Transverse colon (tissue), 4 donors: Measurements from ENCODE around the gene ECI1. TPM values are rescaled to one million over a fixed set of nuclear protein-coding genes. Genes with fewer than 3 reads are reported as not detected.

Source experiments
- DNase-seq: peaks from one replicate; pipeline ENCODE4 v3.0.0-alpha.2; 2019
- H3K27ac ChIP-seq, 4 donors: fragments of 200-600 bp; sonication (generic); 2 replicates each; pipeline ENCODE4 v1.5.1; 2016 to 2018; ENCODE audit warnings: inconsistent platforms in 4 of 4
- H3K27me3 ChIP-seq: fragments of 200-600 bp; sonication (generic); 2 replicates; pipeline ENCODE4 v1.5.1; 2017; ENCODE audit warnings: inconsistent platforms
- H3K36me3 ChIP-seq, 4 donors: fragments of 200-600 bp; sonication (generic); 2 replicates each; pipeline ENCODE4 v1.5.1; 2017 to 2019; ENCODE audit warnings: inconsistent platforms in 4 of 4
- H3K4me1 ChIP-seq, 4 donors: fragments of 200-600 bp; sonication (generic); 2 replicates each; pipeline ENCODE4 v1.5.1; 2017 to 2020; ENCODE audit warnings: inconsistent platforms in 4 of 4
- H3K4me3 ChIP-seq, 4 donors: fragments of 200-600 bp; sonication (generic); 1 replicate in 1 of 4; 2 replicates in 3 of 4; pipeline versions ENCODE4 v1.5.1 to v1.6.1; 2017 to 2019; ENCODE audit warnings: inconsistent platforms in 4 of 4
- H3K9me3 ChIP-seq, 2 donors: fragments of 200-600 bp; sonication (generic); 2 replicates each; pipeline ENCODE4 v1.5.1; 2017 to 2019; ENCODE audit warnings: inconsistent platforms in 2 of 2
- CTCF ChIP-seq, 5 experiments: fragments of 200-600 bp in 3 of 5; fragments of 450-650 bp in 2 of 5; sonication (generic) in 3 of 5; IDR thresholded peaks; 1 replicate in 2 of 5; 2 replicates in 3 of 5; pipeline ENCODE4 v1.5.1; 2016 to 2017; ENCODE audit warnings: antibody characterized with exemption in 5 of 5, inconsistent platforms in 3 of 5, mild to moderate bottlenecking in 2 of 5, moderate library complexity in 1 of 5
- EP300 ChIP-seq: sonication (generic); formaldehyde crosslinking; IDR thresholded peaks from one replicate; pipeline ENCODE4 v1.6.1; 2017; ENCODE audit warnings: antibody characterized with exemption, low read depth
- POLR2A ChIP-seq: fragments of 450-650 bp; IDR thresholded peaks from one replicate; pipeline ENCODE4 v1.6.1; 2016; ENCODE audit warnings: antibody characterized with exemption, mild to moderate bottlenecking, moderate library complexity
- POLR2AphosphoS5 ChIP-seq, 3 donors: sonication (generic); formaldehyde crosslinking; IDR thresholded peaks; one replicate each; pipeline ENCODE4 v1.6.1; 2016; ENCODE audit warnings: antibody characterized with exemption in 3 of 3
- WGBS, 2 donors: methylation state at CpG; one replicate each; pipeline ENCODE4 v1.1.5; 2018; ENCODE audit warnings: low coverage in 1 of 2; 5-methylcytosine and 5-hydroxymethylcytosine counted together
- in situ Hi-C, 4 donors: fragments of 200-750 bp; cut with MboI; loops; one replicate each; pipeline versions ENCODE4 v1.15.0 to v1.15.1; 2017; ENCODE audit warnings: low sequenced_read_pairs in 3 of 4, low pct_ligation_motif_present in 1 of 4, low pct_unique_long_range_greater_than_20kb in 1 of 4
- intact Hi-C: fragments of 100-400 bp; cut with DNase I; formaldehyde crosslinking; loops from one replicate; pipeline ENCODE4 v1.15.1; 2023; ENCODE audit warnings: low total_unique reads
- total RNA-seq, 4 donors: library from RNA; depleted of rRNA; stranded (reverse); fragments of >200 nt; gene quantifications; one replicate each; pipeline ENCODE4 v1.1.0, GENCODE V29; 2016

ECI1 gene
- total RNA-seq, 4 donors from 2014 or later, result 24.5 to 218 (median 100) TPM

GRCh38 chr16:2199621-2200139 lies 51.7 kb downstream of the ECI1 start:
- TF ChIP-seq CTCF (IDR thresholded peaks at IDR 0.05) (no peak), POLR2AphosphoS5 (IDR thresholded peaks at IDR 0.05) (no peak), EP300 (no peak), POLR2A (no peak)
- no peak for DNase-seq

GRCh38 chr16:2199095-2199494 lies 52.3 kb downstream of the ECI1 start:
- 76% methylated on average over 5 of the region's 5 CpGs; no CpG with 5 or more reads in 1 of the 2 donors for WGBS, 2 donors
- Histone ChIP-seq H3K27ac (no peak overlapping the region), H3K27me3 (peaks cover 52% of the 10 kb centered on the region), H3K9me3 (no peaks in the 10 kb centered on the region), H3K4me1 (peaks cover 10 to 18% (median 15%) of the 10 kb centered on the region in 4 donors), H3K36me3 (no peaks in the 10 kb centered on the region), H3K4me3 (no peak overlapping the region)
- DNase-seq, result no peak
- in situ Hi-C loops, result loop anchor here in 1 of 4 donors (25.0 kb wide), 1 partner anchor 288 kb away; the partner anchor contains the start of gene TBC1D24
- TF ChIP-seq POLR2AphosphoS5 (IDR thresholded peaks at IDR 0.05), result no peak
- TF ChIP-seq EP300, result no peak
- no peak for TF ChIP-seq CTCF (IDR thresholded peaks at IDR 0.05)
- intact Hi-C loops, result no loop called here

More at GRCh38 chr16:2199621-2200139, 51.7 kb downstream of the ECI1 start:
- intact Hi-C loops (no loop called here), in situ Hi-C loops (loop anchor here in 1 of 4 donors (25.0 kb wide), 1 partner anchor 288 kb away; the partner anchor contains the start of gene TBC1D24)
- Histone ChIP-seq H3K4me1 (peaks cover 12 to 20% (median 16%) of the 10 kb centered on the region in 4 donors), H3K9me3 (no peaks in the 10 kb centered on the region), H3K4me3 (no peak overlapping the region), H3K27ac (no peak overlapping the region), H3K27me3 (peaks cover 46% of the 10 kb centered on the region), H3K36me3 (no peaks in the 10 kb centered on the region)
- WGBS, 2 donors, result 72% methylated on average over 14 of the region's 14 CpGs; no CpG with 5 or more reads in 1 of the 2 donors

GRCh38 chr16:2198283-2198682 lies 53.1 kb downstream of the ECI1 start:
- no peak for DNase-seq
- intact Hi-C loops, result no loop called here

GRCh38 chr16:2197765-2198164 lies 53.6 kb downstream of the ECI1 start:
- TF ChIP-seq EP300 (no peak), POLR2AphosphoS5 (IDR thresholded peaks at IDR 0.05) (no peak)
- no peaks in the 10 kb centered on the region for H3K9me3 ChIP-seq
- H3K4me1 ChIP-seq, result peaks cover 10 to 18% (median 15%) of the 10 kb centered on the region in 4 donors
- 78% methylated on average over 6 of the region's 6 CpGs; no CpG with 5 or more reads in 1 of the 2 donors for WGBS, 2 donors
- in situ Hi-C loops, result loop anchor here in 1 of 4 donors (25.0 kb wide), 1 partner anchor 290 kb away; the partner anchor contains the start of gene TBC1D24
- H3K36me3 ChIP-seq, result no peaks in the 10 kb centered on the region
- H3K27ac ChIP-seq, result no peak overlapping the region
- peaks cover 61% of the 10 kb centered on the region for H3K27me3 ChIP-seq
- H3K4me3 ChIP-seq, result no peak overlapping the region
- intact Hi-C loops, result no loop called here
- no peak for DNase-seq

More at GRCh38 chr16:2198283-2198682, 53.1 kb downstream of the ECI1 start:
- Histone ChIP-seq H3K27ac (no peak overlapping the region), H3K4me3 (no peak overlapping the region), H3K27me3 (peaks cover 60% of the 10 kb centered on the region), H3K9me3 (no peaks in the 10 kb centered on the region), H3K4me1 (peaks cover 10 to 18% (median 15%) of the 10 kb centered on the region in 4 donors), H3K36me3 (no peaks in the 10 kb centered on the region)
- WGBS, 2 donors, result 40 to 56% methylated on average over 1 to 4 of the region's 4 CpGs
- TF ChIP-seq CTCF (IDR thresholded peaks at IDR 0.05) (no peak), POLR2AphosphoS5 (IDR thresholded peaks at IDR 0.05) (no peak)
- in situ Hi-C loops, result loop anchor here in 1 of 4 donors (25.0 kb wide), 1 partner anchor 289 kb away; the partner anchor contains the start of gene TBC1D24
